IMR-90 (cell line): ENCODE measurements around the gene NRL. TPM values are rescaled to one million over a fixed set of nuclear protein-coding genes. Genes with fewer than 3 reads are reported as not detected.

ENCODE experiments used
- ATAC-seq: fragments of 200-7000 bp; cut with Tn5 transposase; 2 replicates; pipeline ENCODE4 v1.9.1; 2020; ENCODE audit warnings: low read depth, mild to moderate bottlenecking, moderate library complexity
- BruUV-seq: library from RNA; stranded (reverse); fragments of 400-500 nt; replicated peaks from 2 replicates; lab custom pipeline; 2021; lab: Mats Ljungman, UMichigan
- CTCF ChIA-PET: fragments of 300-600 bp; formaldehyde crosslinking; extraction: SDS; loops from one replicate; lab custom pipeline; 2021; ENCODE audit warnings: antibody characterized with exemption; lab: Yijun Ruan, JAX
- POLR2A ChIA-PET: fragments of 300-600 bp; sonication (Branson Sonifier 250); formaldehyde crosslinking; loops from one replicate; lab custom pipeline; 2022; ENCODE audit warnings: antibody characterized with exemption; ENCODE audit not compliant: unreplicated experiment; lab: Charles Lee
- DNase-seq: peaks from one replicate; pipeline ENCODE4 v3.0.0; 2013
- H2AFZ ChIP-seq: replicated peaks from 2 replicates; pipeline ENCODE3; 2013; ENCODE audit warnings: low read length, mild to moderate bottlenecking; ENCODE audit not compliant: poor library complexity
- H2AK5ac ChIP-seq: 2 replicates; pipeline ENCODE4 v1.6.1; 2013; ENCODE audit warnings: low read depth, low read length, inconsistent platforms
- H2AK9ac ChIP-seq: replicated peaks from 2 replicates; pipeline ENCODE3; 2013; ENCODE audit warnings: mild to moderate bottlenecking, low read depth, low read length, moderate library complexity; ENCODE audit not compliant: poor library complexity
- H2BK120ac ChIP-seq: 2 replicates; pipeline ENCODE4 v1.6.1; 2013; ENCODE audit warnings: low read depth, low read length, inconsistent platforms
- H2BK15ac ChIP-seq: 3 replicates; pipeline ENCODE4 v1.6.1; 2013; ENCODE audit warnings: low read depth, low read length, inconsistent platforms
- H2BK20ac ChIP-seq: 2 replicates; pipeline ENCODE4 v1.6.1; 2013; ENCODE audit warnings: low read depth, mild to moderate bottlenecking, inconsistent platforms, low read length, moderate library complexity
- H2BK5ac ChIP-seq: 2 replicates; pipeline ENCODE4 v1.6.1; 2013; ENCODE audit warnings: mild to moderate bottlenecking, low read depth, low read length, inconsistent platforms; ENCODE audit not compliant: poor library complexity, severe bottlenecking
- H3K14ac ChIP-seq: replicated peaks from 2 replicates; pipeline ENCODE4 v1.6.1; 2013; ENCODE audit warnings: low read depth, low read length, inconsistent platforms
- H3K18ac ChIP-seq: 2 replicates; pipeline ENCODE4 v1.6.1; 2013; ENCODE audit warnings: low read depth, low read length, control low read depth
- H3K23ac ChIP-seq: 2 replicates; pipeline ENCODE4 v1.6.1; 2013; ENCODE audit warnings: low read depth, low read length, inconsistent platforms
- H3K27ac ChIP-seq: 2 replicates; pipeline ENCODE4 v1.5.1; 2013; ENCODE audit warnings: mild to moderate bottlenecking, control low read depth, low read length; ENCODE audit not compliant: insufficient read depth
- H3K27me3 ChIP-seq: 2 replicates; pipeline ENCODE4 v1.6.1; 2013; ENCODE audit warnings: low read length; ENCODE audit not compliant: control insufficient read depth, insufficient read depth
- H3K36me3 ChIP-seq: 2 replicates; pipeline ENCODE4 v1.6.1; 2013; ENCODE audit warnings: low read length, mixed read lengths; ENCODE audit not compliant: control insufficient read depth, insufficient read depth
- H3K4ac ChIP-seq: 2 replicates; pipeline ENCODE4 v1.6.1; 2013; ENCODE audit warnings: low read depth, low read length, inconsistent platforms
- H3K4me1 ChIP-seq: 2 replicates; pipeline ENCODE4 v1.6.1; 2013; ENCODE audit warnings: low read length, mixed read lengths; ENCODE audit not compliant: control insufficient read depth, insufficient read depth
- H3K4me2 ChIP-seq: 2 replicates; pipeline ENCODE4 v1.6.1; 2013; ENCODE audit warnings: low read depth, mild to moderate bottlenecking, control low read depth, low read length, moderate library complexity
- H3K4me3 ChIP-seq: 2 replicates; pipeline ENCODE4 v1.5.1; 2013; ENCODE audit warnings: low read depth, mild to moderate bottlenecking, control low read depth, low read length, moderate library complexity; ENCODE audit not compliant: insufficient read depth
- H3K56ac ChIP-seq: 2 replicates; pipeline ENCODE4 v1.6.1; 2013; ENCODE audit warnings: low read length, inconsistent platforms; ENCODE audit not compliant: insufficient read depth; ENCODE audit errors: extremely low read depth
- H3K79me1 ChIP-seq, 2 experiments: 2 replicates each; pipeline ENCODE4 v1.6.1; 2013; ENCODE audit warnings: low read length in 2 of 2, inconsistent platforms in 1 of 2, low read depth in 1 of 2
- H3K9ac ChIP-seq: 2 replicates; pipeline ENCODE4 v1.6.1; 2013; ENCODE audit warnings: low read depth, low read length, control low read depth
- H3K9me1 ChIP-seq: 2 replicates; pipeline ENCODE4 v1.6.1; 2013; ENCODE audit warnings: low read length, inconsistent platforms; ENCODE audit not compliant: insufficient read depth
- H3K9me3 ChIP-seq: 2 replicates; pipeline ENCODE4 v1.6.1; 2013; ENCODE audit warnings: low read length; ENCODE audit not compliant: control insufficient read depth, insufficient read depth
- H4K20me1 ChIP-seq: 2 replicates; pipeline ENCODE4 v1.6.1; 2013; ENCODE audit warnings: low read length, inconsistent platforms; ENCODE audit not compliant: insufficient read depth
- H4K5ac ChIP-seq: 2 replicates; pipeline ENCODE4 v1.6.1; 2013; ENCODE audit warnings: mild to moderate bottlenecking, low read depth, low read length, control low read depth
- H4K8ac ChIP-seq, 2 experiments: 2 replicates each; pipeline ENCODE4 v1.6.1; 2013; ENCODE audit warnings: low read depth in 2 of 2, low read length in 2 of 2, control low read depth in 1 of 2, inconsistent platforms in 1 of 2
- H4K91ac ChIP-seq: 2 replicates; pipeline ENCODE4 v1.6.1; 2013; ENCODE audit warnings: low read depth, low read length, inconsistent platforms; ENCODE audit not compliant: insufficient read depth
- CHD1 ChIP-seq: IDR thresholded peaks from 2 replicates; pipeline ENCODE4 v1.6.1; 2012; ENCODE audit warnings: low read depth, low read length, improper control_type of control experiment
- CTCF ChIP-seq: conservative IDR thresholded peaks from 2 replicates; pipeline ENCODE4 v1.5.1; 2012; ENCODE audit warnings: mild to moderate bottlenecking, low read depth, low read length, improper control_type of control experiment
- MAFK ChIP-seq: IDR thresholded peaks from 2 replicates; pipeline ENCODE4 v1.6.1; 2012; ENCODE audit warnings: low read depth, low read length, improper control_type of control experiment
- NFE2L2 ChIP-seq: fragments of 150-350 bp; IDR thresholded peaks from 2 replicates; pipeline ENCODE4 v1.6.1; 2016; ENCODE audit warnings: low read depth, mild to moderate bottlenecking, low read length
- RFX5 ChIP-seq: IDR thresholded peaks from 2 replicates; pipeline ENCODE4 v1.8.0; 2012; ENCODE audit warnings: low read depth, mild to moderate bottlenecking, low read length, moderate library complexity
- WGBS, 2 experiments: methylation state at CpG; one replicate each; pipeline versions ENCODE4 v1.1.5 to v1.1.7; 2013; ENCODE audit warnings: missing lambda C conversion rate in 2 of 2; ENCODE audit not compliant: insufficient read length in 1 of 2; ENCODE audit errors: extremely low coverage in 2 of 2; 5-methylcytosine and 5-hydroxymethylcytosine counted together
- dilution Hi-C: fragments of 300-500 bp; cut with HindIII; formaldehyde crosslinking; loops from one replicate; pipeline ENCODE4 v1.14.3; 2018; ENCODE audit warnings: low sequenced_read_pairs; ENCODE audit not compliant: unreplicated experiment
- in situ Hi-C: fragments of 300-500 bp; cut with MboI; formaldehyde crosslinking; loops from 3 replicates; pipeline ENCODE4 v1.14.3; 2019; ENCODE audit warnings: low sequenced_read_pairs, inconsistent platforms, mixed read lengths
- intact Hi-C: fragments of 100-400 bp; cut with micrococcal nuclease; formaldehyde crosslinking; loops from 2 replicates; pipeline ENCODE4 v1.10.0; 2022
- polyA plus RNA-seq, 3 experiments: library from polyadenylated mRNA; depleted of rRNA; stranded (reverse); fragments of >200 nt; gene quantifications; 2 replicates each; pipeline ENCODE4 v1.2.3, GENCODE V29; 2012; ENCODE audit warnings: low replicate concordance in 1 of 3
- total RNA-seq: library from RNA; depleted of rRNA; stranded (reverse); fragments of >200 nt; gene quantifications from 2 replicates; pipeline ENCODE4 v1.2.3, GENCODE V29; 2012

The NRL gene
- total and polyA plus RNA-seq, 2 of the 4 experiments (the other 2 are of a cell fraction), result 0.18 to 0.70 TPM

DNA sequence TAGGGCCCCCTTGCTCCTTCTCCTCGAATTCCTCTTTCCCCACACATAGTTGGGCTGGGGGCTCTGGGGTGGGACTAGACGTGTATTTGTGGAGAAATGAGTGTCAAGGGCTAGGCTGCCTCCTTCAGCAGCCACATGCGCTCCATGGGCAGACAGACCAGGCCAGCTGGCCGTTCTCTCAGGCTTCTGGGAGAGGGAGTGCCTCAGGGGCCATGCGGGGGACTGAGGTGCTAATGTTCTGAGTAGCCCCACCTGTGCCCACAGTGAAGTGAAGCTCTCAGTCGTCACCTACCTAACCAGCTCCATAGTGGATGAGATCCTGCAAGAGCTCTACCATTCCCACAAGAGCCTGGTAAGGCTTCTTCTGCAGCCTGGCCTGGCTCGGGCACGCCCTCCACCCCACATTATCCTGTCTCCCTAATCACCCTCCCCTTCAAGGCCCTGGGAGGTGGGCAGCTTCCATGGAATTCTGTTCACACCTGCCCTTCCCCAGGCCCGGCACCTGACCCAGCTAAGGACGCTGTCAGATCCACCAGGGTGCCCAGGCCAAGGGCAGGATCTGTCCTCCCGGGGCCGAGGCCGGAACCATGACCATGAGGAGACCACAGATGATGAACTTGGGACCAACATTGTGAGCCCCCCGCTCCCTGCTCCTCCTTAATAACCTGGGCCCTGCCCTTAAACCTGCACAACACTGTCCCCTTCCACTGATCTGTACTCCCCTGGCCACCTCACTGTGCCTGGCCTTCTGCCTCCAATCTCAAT, 52.4 kb downstream of the NRL start:
- intact Hi-C loops, result no loop called here
- Histone ChIP-seq H3K14ac (no peak overlapping the region), H3K9me1 (no peaks in the 10 kb centered on the region), H4K8ac (no peak overlapping the region), H4K91ac (no peak overlapping the region), H4K5ac (no peak overlapping the region), H3K27ac (no peak overlapping the region), H3K9ac (no peak overlapping the region), H3K18ac (no peak overlapping the region), H3K4ac (no peak overlapping the region), H3K56ac (no peak overlapping the region), H3K4me1 (no peaks in the 10 kb centered on the region), H2BK20ac (no peak overlapping the region), H3K4me3 (no peak overlapping the region), H3K79me1 (no peaks in the 10 kb centered on the region), H3K4me2 (no peak overlapping the region), H2BK120ac (no peak overlapping the region), H2BK15ac (no peak overlapping the region), H3K23ac (no peak overlapping the region), H4K20me1 (no peaks in the 10 kb centered on the region), H2BK5ac (no peak overlapping the region), H3K36me3 (no peaks in the 10 kb centered on the region), H2AK9ac (no peak overlapping the region), H2AK5ac (no peak overlapping the region), H2AFZ (no peak overlapping the region), H3K27me3 (peaks cover 30% of the 10 kb centered on the region; the same call in 1 of the 2 replicates), H3K9me3 (no peaks in the 10 kb centered on the region)
- DNase-seq (no peak), ATAC-seq (no peak)
- CTCF ChIA-PET, result interaction anchor here (1.0 to 1.5 kb wide), 2 partner anchors 28 to 46 kb away, joined by 4 to 5 read pairs; no protein-coding TSS in a partner anchor
- 20% methylated on average over 1 of the region's 14 CpGs; no CpG with 5 or more reads in 1 of the 2 experiments for WGBS, 2 experiments
- in situ Hi-C loops, result no loop called here
- dilution Hi-C loops, result no loop called here
- TF ChIP-seq NFE2L2 (no peak), CTCF (no peak), CHD1 (no peak), RFX5 (no peak), MAFK (no peak)
- BruUV-seq, result no TSS peak
- POLR2A ChIA-PET, result no interaction called here
